ENCODE data around the gene RASGRP1. TPM values are rescaled to one million over a fixed set of nuclear protein-coding genes. Genes with fewer than 3 reads are reported as not detected.

Gene RASGRP1
- polyA plus RNA-seq, 1 donor (not counting 4 experiments of a cell fraction or from before 2014, with no cell fraction given), result 0.28 TPM

DNA sequence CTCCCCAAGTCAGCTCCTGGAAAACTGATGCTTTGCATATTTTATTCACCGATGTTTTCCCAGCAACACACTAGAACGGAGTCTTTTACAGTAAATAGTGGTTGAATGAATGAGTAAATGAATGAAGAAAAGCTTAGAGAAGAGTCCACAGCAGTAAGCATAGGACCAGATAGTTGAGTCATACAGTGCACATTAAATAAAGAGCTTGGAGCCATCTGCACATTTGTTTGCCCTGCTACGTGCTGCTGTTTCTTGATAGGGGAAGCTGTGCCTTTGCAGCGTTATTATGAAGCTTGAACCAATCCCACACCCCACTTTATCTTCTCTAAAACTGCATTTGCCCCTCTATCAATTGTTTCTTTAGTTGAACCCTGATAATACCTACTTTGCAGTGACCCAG lies 109.5 kb downstream of the RASGRP1 start:
- H3K4me3 ChIP-seq (ENCODE audit: control insufficient read depth in 2 of 3, extremely low read depth in 1 of 3, insufficient read depth in 2 of 3, low read depth in 1 of 3, low read length in 3 of 3), result peak overlapping the region; percentile 87 to 97 (median 96)
- H3K79me2 ChIP-seq (ENCODE audit: control insufficient read depth, insufficient read depth, low read length), result peaks cover 59% of the 10 kb centered on the region
- H3K4me1 ChIP-seq (ENCODE audit: control insufficient read depth, extremely low read depth, insufficient read depth, low read length), result peaks cover 5% of the 10 kb centered on the region
- TF ChIP-seq EZH2 (IDR thresholded peaks at IDR 0.05; ENCODE audit: low read length), result no peak
- TF ChIP-seq, protein P1, sequence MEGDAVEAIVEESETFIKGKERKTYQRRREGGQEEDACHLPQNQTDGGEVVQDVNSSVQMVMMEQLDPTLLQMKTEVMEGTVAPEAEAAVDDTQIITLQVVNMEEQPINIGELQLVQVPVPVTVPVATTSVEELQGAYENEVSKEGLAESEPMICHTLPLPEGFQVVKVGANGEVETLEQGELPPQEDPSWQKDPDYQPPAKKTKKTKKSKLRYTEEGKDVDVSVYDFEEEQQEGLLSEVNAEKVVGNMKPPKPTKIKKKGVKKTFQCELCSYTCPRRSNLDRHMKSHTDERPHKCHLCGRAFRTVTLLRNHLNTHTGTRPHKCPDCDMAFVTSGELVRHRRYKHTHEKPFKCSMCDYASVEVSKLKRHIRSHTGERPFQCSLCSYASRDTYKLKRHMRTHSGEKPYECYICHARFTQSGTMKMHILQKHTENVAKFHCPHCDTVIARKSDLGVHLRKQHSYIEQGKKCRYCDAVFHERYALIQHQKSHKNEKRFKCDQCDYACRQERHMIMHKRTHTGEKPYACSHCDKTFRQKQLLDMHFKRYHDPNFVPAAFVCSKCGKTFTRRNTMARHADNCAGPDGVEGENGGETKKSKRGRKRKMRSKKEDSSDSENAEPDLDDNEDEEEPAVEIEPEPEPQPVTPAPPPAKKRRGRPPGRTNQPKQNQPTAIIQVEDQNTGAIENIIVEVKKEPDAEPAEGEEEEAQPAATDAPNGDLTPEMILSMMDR (optimal IDR thresholded peaks at IDR 0.05 in 1 of 3, IDR thresholded peaks at IDR 0.05 in 1 of 3, conservative IDR thresholded peaks at IDR 0.05 in 1 of 3; ENCODE audit: extremely low read depth in 1 of 3, insufficient read depth in 2 of 3, low read length in 3 of 3), result no peak
- no peak overlapping the region for H2AFZ ChIP-seq (ENCODE audit: control insufficient read depth, low read length)
- H4K20me1 ChIP-seq (ENCODE audit: control insufficient read depth, extremely low read depth, insufficient read depth, low read length), result peaks cover 2% of the 10 kb centered on the region
- H3K9me3 ChIP-seq (ENCODE audit: control insufficient read depth, low read depth, low read length), result no peaks in the 10 kb centered on the region
- H3K36me3 ChIP-seq (ENCODE audit: control insufficient read depth in 2 of 2, extremely low read depth in 1 of 2, insufficient read depth in 2 of 2, low read length in 2 of 2), result peaks cover 1 to 8% of the 10 kb centered on the region in 2 experiments
- H3K9ac ChIP-seq (ENCODE audit: control insufficient read depth, extremely low read depth, insufficient read depth, low read length), result peak overlapping the region; percentile 98
- H3K27me3 ChIP-seq (ENCODE audit: control insufficient read depth, extremely low read depth, insufficient read depth, low read length), result no peaks in the 10 kb centered on the region
- dilution Hi-C loops (cut with MboI; ENCODE audit: extremely low pct_ligation_motif_present, low sequenced_read_pairs), result no loop called here
- H3K4me2 ChIP-seq (ENCODE audit: control insufficient read depth, extremely low read depth, insufficient read depth, low read depth, low read length), result peak overlapping the region; percentile 93
- peaks cover 2% of the 10 kb centered on the region for H3K9me1 ChIP-seq (ENCODE audit: control insufficient read depth, extremely low read depth, insufficient read depth, low read length)
- H3K27ac ChIP-seq (ENCODE audit: control insufficient read depth, insufficient read depth, low read length), result peak overlapping the region; percentile 94
- no peak for DNase-seq (ENCODE audit: low read depth, low spot score)
- no peak for FAIRE-seq

DNA sequence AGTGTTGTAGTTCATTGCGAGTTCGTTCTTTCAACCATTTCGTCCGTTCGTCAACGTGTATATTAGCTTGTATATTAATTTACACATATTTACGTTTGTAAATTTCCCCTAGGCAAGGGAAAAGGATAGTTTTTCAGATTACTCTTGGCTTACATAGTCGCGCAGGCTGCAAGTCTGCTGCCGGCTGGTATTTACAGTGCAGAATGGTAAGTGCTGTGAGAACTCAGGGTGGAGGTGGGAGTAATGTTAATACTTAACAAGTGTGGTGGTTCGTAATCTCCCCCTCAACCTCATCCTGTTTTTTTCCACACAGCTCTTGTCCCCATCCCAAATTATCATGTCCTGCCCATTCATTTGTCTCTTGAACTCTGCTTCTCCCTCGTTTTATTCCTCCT lies 109.9 kb downstream of the RASGRP1 start:
- dilution Hi-C loops (cut with MboI; ENCODE audit: extremely low pct_ligation_motif_present, low sequenced_read_pairs), result no loop called here
- H3K79me2 ChIP-seq (ENCODE audit: control insufficient read depth, insufficient read depth, low read length), result peaks cover 55% of the 10 kb centered on the region
- H3K4me1 ChIP-seq (ENCODE audit: control insufficient read depth, extremely low read depth, insufficient read depth, low read length), result peaks cover 5% of the 10 kb centered on the region
- peak overlapping the region; percentile 98 for H3K9ac ChIP-seq (ENCODE audit: control insufficient read depth, extremely low read depth, insufficient read depth, low read length)
- H3K9me1 ChIP-seq (ENCODE audit: control insufficient read depth, extremely low read depth, insufficient read depth, low read length), result peaks cover 2% of the 10 kb centered on the region
- H3K36me3 ChIP-seq (ENCODE audit: control insufficient read depth in 2 of 2, extremely low read depth in 1 of 2, insufficient read depth in 2 of 2, low read length in 2 of 2), result peaks cover 1 to 8% of the 10 kb centered on the region in 2 experiments
- H3K4me2 ChIP-seq (ENCODE audit: control insufficient read depth, extremely low read depth, insufficient read depth, low read depth, low read length), result peak overlapping the region; percentile 93
- peak overlapping the region; percentile 94 for H3K27ac ChIP-seq (ENCODE audit: control insufficient read depth, insufficient read depth, low read length)
- peaks cover 2% of the 10 kb centered on the region for H4K20me1 ChIP-seq (ENCODE audit: control insufficient read depth, extremely low read depth, insufficient read depth, low read length)
- H3K4me3 ChIP-seq (ENCODE audit: control insufficient read depth in 2 of 3, extremely low read depth in 1 of 3, insufficient read depth in 2 of 3, low read depth in 1 of 3, low read length in 3 of 3), result peak overlapping the region; percentile 87 to 97 (median 96)
- no peaks in the 10 kb centered on the region for H3K9me3 ChIP-seq (ENCODE audit: control insufficient read depth, low read depth, low read length)
- DNase-seq (ENCODE audit: low read depth, low spot score), result no peak
- FAIRE-seq, result peak; percentile 17
- TF ChIP-seq, protein P1 (optimal IDR thresholded peaks at IDR 0.05 in 1 of 3, IDR thresholded peaks at IDR 0.05 in 1 of 3, conservative IDR thresholded peaks at IDR 0.05 in 1 of 3; ENCODE audit: extremely low read depth in 1 of 3, insufficient read depth in 2 of 3, low read length in 3 of 3), result no peak
- TF ChIP-seq EZH2 (IDR thresholded peaks at IDR 0.05; ENCODE audit: low read length), result no peak
- H3K27me3 ChIP-seq (ENCODE audit: control insufficient read depth, extremely low read depth, insufficient read depth, low read length), result no peaks in the 10 kb centered on the region
- peak overlapping the region; percentile 99 for H2AFZ ChIP-seq (ENCODE audit: control insufficient read depth, low read length)

Measured in keratinocyte (primary cell).